Transverse colon (tissue), 4 donors: ENCODE data around the gene COL23A1.

ENCODE experiments used
- CTCF ChIP-seq, 5 experiments: fragments of 200-600 bp in 3 of 5; fragments of 450-650 bp in 2 of 5; sonication (generic) in 3 of 5; IDR thresholded peaks; 1 replicate in 2 of 5; 2 replicates in 3 of 5; pipeline ENCODE4 v1.5.1; 2016 to 2017; ENCODE audit warnings: antibody characterized with exemption in 5 of 5, inconsistent platforms in 3 of 5, mild to moderate bottlenecking in 2 of 5, moderate library complexity in 1 of 5
- POLR2AphosphoS5 ChIP-seq, 3 donors: sonication (generic); formaldehyde crosslinking; IDR thresholded peaks; one replicate each; pipeline ENCODE4 v1.6.1; 2016; ENCODE audit warnings: antibody characterized with exemption in 3 of 3

GRCh38 chr5:178421128-178421527 is 169.1 kb downstream of the COL23A1 start:
- TF ChIP-seq CTCF (IDR thresholded peaks at IDR 0.05) = no peak
- TF ChIP-seq POLR2AphosphoS5 (IDR thresholded peaks at IDR 0.05) = no peak
